Progenitor cell of endocrine pancreas (in vitro differentiated cells): ENCODE data around the gene IL17C. TPM values are rescaled to one million over a fixed set of nuclear protein-coding genes. Genes with fewer than 3 reads are reported as not detected.
A peak's percentile ranks its signal among the peaks of the same experiment; 100 is the strongest.

Source experiments
- DNase-seq: peaks from one replicate; pipeline ENCODE4 v3.0.0; 2021; ENCODE audit warnings: low spot score; ENCODE audit not compliant: unreplicated experiment
- H3K27ac Mint-ChIP-seq: 2 replicates; pipeline ENCODE4 v1.8.0; 2021; ENCODE audit warnings: mild to moderate bottlenecking, moderate library complexity, mixed read lengths
- H3K27me3 Mint-ChIP-seq: 2 replicates; pipeline ENCODE4 v1.8.0; 2021; ENCODE audit warnings: mixed read lengths
- H3K36me3 Mint-ChIP-seq: 2 replicates; pipeline ENCODE4 v1.8.0; 2022; ENCODE audit warnings: mixed read lengths; ENCODE audit not compliant: insufficient read depth
- H3K4me1 Mint-ChIP-seq: 2 replicates; pipeline ENCODE4 v1.8.0; 2021; ENCODE audit warnings: low read depth, mixed read lengths
- H3K4me3 Mint-ChIP-seq: 2 replicates; pipeline ENCODE4 v1.8.0; 2021; ENCODE audit warnings: low read depth, mild to moderate bottlenecking, moderate library complexity, mixed read lengths
- H3K9me3 Mint-ChIP-seq: 2 replicates; pipeline ENCODE4 v1.8.0; 2021; ENCODE audit warnings: low read depth, mixed read lengths
- CTCF ChIP-seq: fragments of 200-600 bp; sonication (generic); IDR thresholded peaks from one replicate; pipeline ENCODE4 v1.5.0; 2021; ENCODE audit warnings: antibody characterized with exemption, mild to moderate bottlenecking; ENCODE audit not compliant: unreplicated experiment
- total RNA-seq: library from RNA; stranded (reverse); gene quantifications from 2 replicates; pipeline ENCODE4 v1.2.1, GENCODE V29; 2021

The IL17C gene
- total RNA-seq, 1 donor from 2014 or later: 0.29 TPM

GRCh38 chr16:88614818-88615580 lies 23.4 kb upstream of the IL17C start:
- no peak for TF ChIP-seq CTCF
- Mint-ChIP-seq H3K27me3 (peaks cover 5% of the 10 kb centered on the region), H3K9me3 (no peaks in the 10 kb centered on the region), H3K27ac (no peak overlapping the region), H3K4me1 (peaks cover 36% of the 10 kb centered on the region), H3K36me3 (peaks cover 19% of the 10 kb centered on the region), H3K4me3 (no peak overlapping the region)
- no peak for DNase-seq

DNA sequence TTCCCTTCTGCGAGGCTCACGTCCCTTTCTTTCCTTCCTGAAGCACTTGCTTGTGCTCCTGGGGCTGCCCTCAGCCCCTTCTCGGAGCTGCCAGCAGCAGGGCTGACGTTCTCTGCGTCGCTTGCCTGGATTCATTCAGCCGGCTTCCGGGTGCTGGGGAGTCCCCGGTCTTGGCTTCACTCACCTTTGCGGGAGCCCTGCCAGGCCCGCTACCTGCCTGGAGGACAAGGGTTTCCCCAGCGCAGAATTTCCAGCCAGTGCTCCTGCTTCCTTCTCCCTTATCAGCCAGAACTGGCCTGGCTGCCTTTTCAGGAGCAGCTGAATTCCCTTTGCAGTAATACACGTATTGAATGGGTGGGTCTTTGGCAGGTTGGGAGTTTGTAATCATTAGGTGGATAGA lies 22.1 kb upstream of the IL17C start:
- Mint-ChIP-seq H3K27me3 (no peaks in the 10 kb centered on the region), H3K27ac (peak overlapping the region; percentile 91), H3K36me3 (peaks cover 11% of the 10 kb centered on the region), H3K9me3 (no peaks in the 10 kb centered on the region), H3K4me3 (no peak overlapping the region), H3K4me1 (peaks cover 36% of the 10 kb centered on the region)
- TF ChIP-seq CTCF: no peak
- no peak for DNase-seq

DNA sequence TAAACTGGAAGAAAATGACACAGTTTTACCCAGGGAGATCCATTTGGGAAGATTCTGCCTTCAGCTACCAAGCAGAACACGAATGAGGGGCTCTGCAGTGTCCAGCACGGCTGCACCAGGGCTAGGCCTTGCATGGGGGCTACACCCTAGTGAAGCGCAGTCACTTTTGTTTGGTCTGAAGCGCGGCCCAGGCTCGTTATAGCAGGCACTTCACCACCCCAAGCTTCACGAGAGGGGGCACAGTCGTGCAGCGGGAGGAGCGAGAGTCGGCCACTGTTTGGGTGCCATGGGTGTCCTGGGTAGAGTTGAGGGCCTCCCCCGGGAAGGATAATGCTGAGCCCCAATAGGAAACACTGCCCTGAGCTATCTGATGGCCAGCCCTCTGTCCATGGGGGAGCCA lies 21.6 kb upstream of the IL17C start:
- no peaks in the 10 kb centered on the region for H3K27me3 Mint-ChIP-seq
- no peak for TF ChIP-seq CTCF
- H3K36me3 Mint-ChIP-seq: peaks cover 10% of the 10 kb centered on the region
- H3K27ac Mint-ChIP-seq: peak overlapping the region; percentile 91
- no peak for DNase-seq
- H3K4me1 Mint-ChIP-seq: peaks cover 36% of the 10 kb centered on the region
- H3K9me3 Mint-ChIP-seq: no peaks in the 10 kb centered on the region
- no peak overlapping the region for H3K4me3 Mint-ChIP-seq

DNA sequence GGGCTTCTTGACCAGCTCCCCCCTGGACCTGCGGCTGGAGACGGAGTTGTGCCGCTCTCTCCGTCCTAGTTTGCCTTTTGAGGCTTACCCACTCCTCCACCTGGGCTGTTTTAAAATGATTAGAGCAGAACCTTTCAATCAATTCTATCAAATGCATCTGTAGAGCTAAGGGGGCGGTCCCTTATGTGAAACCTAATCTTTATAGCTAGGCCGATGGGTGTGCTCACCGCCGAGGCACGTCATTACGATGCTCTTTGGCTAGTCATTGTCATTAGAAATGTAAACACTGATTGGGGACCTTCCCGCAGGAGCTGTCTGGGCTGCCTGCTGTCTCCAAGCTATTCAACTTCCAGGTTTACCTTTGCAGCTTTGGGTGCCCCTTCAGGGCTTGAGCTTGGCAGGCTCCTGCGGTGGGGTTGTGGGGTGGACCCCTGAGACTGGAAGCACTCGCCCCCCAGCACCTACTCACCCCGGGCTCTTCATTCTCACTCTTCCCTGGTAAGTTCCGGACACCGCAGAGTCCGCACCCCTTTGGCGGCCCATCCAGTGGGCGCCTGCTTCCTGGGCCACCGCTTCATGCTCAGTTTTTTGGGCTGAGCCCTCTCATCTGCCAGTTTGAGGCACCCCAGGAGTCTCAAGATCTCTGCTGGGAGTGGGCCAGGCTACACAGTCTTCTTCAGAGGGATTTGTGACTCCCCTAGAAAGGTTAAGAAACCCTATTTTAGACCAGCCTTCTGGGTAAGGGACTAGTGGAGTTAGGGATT lies 20.9 kb upstream of the IL17C start:
- Mint-ChIP-seq H3K4me1 (peaks cover 36% of the 10 kb centered on the region), H3K4me3 (no peak overlapping the region), H3K9me3 (no peaks in the 10 kb centered on the region), H3K27me3 (no peaks in the 10 kb centered on the region), H3K27ac (peak overlapping the region; percentile 73), H3K36me3 (peaks cover 11% of the 10 kb centered on the region)
- TF ChIP-seq CTCF: no peak
- no peak for DNase-seq

DNA sequence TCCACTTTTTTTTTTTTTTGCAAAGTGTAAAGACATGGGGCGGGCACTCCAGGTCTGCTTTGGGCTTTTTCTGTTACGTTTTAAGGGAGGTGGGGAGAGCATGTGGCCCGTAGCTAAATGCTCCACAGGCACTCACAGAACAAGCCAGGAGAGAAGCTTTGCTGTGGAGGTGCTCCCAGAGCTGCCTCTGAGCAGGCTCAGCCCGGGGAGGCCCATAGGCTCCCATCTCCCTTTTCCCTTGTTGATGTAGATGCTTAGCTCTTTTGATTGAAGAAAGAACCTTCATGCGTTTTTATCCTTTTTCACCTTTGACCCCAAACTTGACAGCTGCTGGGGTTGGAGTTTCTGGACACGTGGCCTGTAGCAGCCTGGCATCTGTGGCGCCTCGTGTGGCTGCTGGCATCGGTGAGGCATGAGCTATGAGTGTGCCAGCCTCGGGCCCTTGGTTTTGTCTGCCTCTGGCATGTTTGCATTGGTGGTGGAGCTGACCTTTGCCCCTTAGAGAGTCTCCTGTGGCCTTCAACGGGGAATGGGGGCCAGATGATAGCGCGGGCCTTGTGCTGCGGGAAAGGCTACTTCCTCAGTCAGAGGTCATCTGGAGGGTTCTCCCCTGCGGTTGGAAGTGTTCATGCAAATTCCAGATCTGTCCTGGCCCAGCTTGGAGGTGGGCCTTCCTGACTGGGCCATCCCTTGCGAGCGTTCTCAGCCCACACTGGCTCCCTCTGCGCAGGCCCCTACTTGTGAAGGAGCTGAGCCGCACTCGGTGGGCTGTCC lies 20.0 kb upstream of the IL17C start:
- H3K36me3 Mint-ChIP-seq: peaks cover 10% of the 10 kb centered on the region
- peak overlapping the region; percentile 67 for H3K27ac Mint-ChIP-seq
- TF ChIP-seq CTCF: no peak
- H3K4me1 Mint-ChIP-seq: peaks cover 36% of the 10 kb centered on the region
- DNase-seq: no peak
- H3K27me3 Mint-ChIP-seq: no peaks in the 10 kb centered on the region
- no peaks in the 10 kb centered on the region for H3K9me3 Mint-ChIP-seq
- no peak overlapping the region for H3K4me3 Mint-ChIP-seq
